HG02981 (cell line): ENCODE results near the gene TMIE.
"Not testable (repeated sequence)": the region's sequence is repeated elsewhere in the genome, so short reads cannot be mapped to it uniquely, and the experiment has no call there.

Source experiments
- ATAC-seq: cut with Tn5 transposase; IDR thresholded peaks from one replicate; pipeline ENCODE4 v1.9.1; 2021; ENCODE audit warnings: mild to moderate bottlenecking, moderate library complexity; ENCODE audit not compliant: unreplicated experiment

Gene TMIE

GRCh38 chr3:46682974-46683373 lies 18.2 kb upstream of the TMIE start:
- ATAC-seq = no peak

DNA sequence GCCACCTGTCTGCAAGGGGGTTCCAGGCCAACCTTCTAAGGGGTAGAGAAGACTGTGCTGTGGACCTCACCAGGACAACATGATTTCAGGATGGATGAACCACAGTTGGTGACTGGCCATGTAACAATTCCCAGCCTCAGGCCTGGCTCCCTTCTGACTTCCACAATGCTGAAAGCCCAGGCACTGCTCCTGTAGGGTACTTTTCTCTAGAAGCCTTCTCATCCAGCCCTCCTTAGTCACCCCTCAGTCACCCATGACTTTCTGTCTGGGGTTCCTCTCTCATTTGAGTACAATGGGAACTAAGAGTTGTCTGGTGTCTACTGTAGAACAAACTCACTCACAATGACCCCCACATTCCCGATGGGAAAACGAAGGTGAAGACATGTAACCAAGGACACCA lies 16.3 kb upstream of the TMIE start:
- ATAC-seq = no peak

DNA sequence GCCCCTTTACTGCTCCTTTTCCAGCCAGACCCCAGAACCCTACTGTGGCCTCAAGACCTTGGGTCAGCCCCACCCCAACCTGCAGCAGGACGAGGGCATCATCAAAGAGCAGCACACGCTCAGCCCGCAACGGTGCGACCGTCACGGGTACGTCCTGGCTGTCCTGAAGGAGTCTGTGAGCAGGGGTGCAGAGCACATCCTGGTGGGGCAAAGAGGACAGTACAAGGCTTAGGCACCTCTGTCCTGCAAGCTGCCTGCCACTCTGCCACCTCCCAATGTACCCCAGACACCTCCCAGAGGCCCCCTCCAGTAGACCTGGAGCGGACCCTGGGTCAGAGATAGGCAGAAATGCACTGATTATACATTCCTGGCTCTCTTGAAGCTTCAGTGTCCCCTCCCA lies 15.7 kb upstream of the TMIE start:
- no peak for ATAC-seq

DNA sequence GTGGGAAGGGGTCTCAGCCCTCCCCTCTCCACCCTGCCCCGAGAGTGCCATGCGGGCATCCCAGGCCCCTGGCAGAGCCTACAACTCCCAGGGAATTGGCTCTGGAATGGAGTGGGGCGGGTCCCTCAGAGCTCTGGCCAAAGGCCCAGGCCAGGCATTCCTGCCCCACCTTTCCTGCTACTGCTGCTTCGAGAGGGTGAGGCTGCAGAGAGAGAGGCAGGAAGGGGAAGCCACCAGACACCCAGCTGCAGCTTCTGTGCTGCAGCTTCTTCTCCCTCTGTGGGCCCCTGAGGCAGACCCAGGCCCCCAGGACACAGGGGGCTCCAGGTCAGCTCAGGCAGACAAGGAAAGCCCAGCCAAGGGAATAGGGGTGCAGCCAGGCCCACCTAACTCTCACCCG lies 10.4 kb upstream of the TMIE start:
- no peak for ATAC-seq

DNA sequence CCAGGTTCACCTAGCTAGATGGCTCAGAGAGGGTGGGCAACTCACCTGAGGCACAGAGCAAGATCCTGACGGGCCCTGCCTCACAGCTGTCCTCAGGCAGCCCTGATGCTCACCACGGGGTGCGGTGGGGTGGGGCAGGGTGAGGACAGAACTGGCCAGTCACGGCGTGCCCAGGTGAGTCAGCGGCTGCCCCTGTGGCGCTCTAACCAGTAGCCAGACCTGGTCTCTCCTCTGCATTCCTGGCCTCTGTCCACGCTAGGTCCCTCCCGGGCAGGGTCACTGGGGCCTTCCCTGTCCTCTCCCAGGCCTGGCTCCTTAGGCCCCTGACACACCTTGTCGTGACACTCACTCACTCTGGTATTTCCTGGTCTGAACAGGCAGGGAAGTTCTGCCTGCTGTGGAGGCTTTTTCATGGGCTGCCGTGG lies 8.6 kb upstream of the TMIE start:
- no peak for ATAC-seq

DNA sequence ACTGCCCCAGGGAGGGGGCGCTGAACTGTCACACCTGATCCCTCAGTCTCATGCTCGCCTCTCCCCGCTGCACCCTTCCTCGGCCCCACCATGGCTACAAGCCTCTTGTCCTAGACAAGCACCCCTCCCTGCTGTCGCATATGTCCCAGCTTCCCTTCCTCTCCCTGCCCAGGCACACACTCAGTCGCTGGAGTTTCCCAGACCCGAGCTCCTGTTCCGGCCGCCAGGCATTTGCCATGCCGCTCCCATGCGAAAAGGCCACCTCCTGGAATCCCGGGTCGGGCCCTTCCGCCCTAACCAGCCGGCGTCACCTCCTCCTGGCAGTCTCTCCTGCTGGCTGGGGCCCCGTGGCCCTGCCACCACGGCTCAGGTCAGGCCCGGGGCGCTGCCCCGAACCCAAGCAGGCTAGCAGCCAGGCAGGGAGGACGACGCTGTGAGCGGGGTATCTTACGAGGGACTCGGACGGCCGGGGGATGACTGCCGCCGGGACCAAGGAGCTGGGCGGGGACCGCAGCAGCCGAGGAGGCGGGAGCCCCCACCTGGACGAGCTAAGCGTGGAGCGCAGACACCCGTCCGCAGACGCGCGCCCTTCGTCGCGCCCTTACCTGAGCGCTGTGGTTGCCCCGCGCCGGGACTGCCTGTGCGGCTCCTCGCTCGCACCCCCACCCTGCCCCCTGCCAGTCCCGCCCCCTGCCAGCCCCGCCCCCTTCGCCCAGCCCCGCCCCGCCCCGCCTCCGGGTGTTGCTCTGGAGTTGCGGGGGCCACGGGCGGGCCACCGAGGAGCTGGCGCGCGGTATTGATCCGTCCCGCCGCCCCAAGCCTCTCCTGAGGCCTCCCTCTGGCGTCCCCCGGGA lies 7.9 kb upstream of the TMIE start, which contains the start of gene ALS2CL:
Gene ALS2CL, minus strand, starts transcription at position 642 of the 854 bp plus-strand sequence. CDS start 4,239 bp downstream, outside the sequence.
- ATAC-seq = no peak

DNA sequence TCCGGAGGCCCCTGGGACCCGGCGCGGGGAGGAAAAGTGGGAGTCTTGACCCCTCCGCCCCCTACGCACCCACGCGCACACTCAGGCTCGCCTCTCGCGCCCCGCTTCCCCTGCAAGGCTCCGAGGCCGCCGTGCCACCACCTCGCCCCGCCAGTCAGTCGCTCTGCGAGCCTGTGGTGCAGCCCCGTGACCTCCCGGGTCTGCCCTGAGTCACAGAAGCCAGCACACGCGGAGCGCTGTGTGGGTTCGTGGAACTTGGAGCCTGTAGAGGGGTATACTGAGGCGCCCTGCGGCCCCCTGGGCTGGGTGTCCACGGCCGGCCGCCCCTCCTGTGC lies 7.3 kb upstream of the TMIE start:
- ATAC-seq = no peak

GRCh38 chr3:46694520-46694919 lies 6.7 kb upstream of the TMIE start:
- ATAC-seq = no peak

GRCh38 chr3:46695177-46695961 lies 5.8 kb upstream of the TMIE start:
- no peak for ATAC-seq

GRCh38 chr3:46695962-46696894 lies 5.0 kb upstream of the TMIE start:
- ATAC-seq = no peak

DNA sequence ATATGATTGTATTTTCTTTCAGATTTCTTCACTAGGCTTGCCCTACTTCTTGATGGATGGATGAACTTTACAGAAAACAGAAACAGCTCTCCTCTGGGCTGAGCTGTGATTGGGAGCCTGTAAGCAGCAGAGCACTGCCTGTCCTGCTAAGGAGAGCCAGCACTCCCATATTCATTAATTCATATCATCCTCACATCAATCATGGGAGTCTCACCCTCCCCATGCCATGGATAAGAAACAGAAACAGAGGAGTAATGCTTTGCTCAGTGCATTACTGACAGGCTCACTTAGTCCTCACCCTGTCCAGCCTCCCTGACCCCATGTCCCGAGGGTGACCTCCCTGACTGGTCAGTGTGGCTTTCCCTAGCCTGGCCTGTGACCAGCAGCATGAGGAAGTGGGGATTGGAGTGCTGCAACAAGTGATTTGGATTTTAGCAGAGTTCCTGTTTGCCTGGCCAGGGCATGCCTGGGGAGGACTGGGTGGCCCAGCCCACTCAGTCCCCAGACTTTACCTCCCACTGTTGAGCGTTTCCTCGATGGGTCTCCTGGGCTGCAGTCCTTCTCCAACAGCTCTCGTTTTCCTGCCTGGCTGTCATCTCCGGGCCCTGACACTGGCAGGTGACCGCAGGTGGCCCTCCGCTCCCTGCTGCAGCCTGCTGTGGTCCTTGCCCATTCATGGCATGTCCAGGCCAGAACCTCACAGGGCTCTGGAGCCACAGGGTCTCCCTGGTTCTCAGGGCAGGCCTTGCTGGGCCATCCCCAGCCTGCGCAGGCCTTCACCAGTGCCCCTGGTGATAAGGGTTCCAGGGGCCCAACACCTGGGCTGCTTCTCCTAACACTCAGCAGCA lies 1.3 kb upstream of the TMIE start:
- ATAC-seq = no peak

DNA sequence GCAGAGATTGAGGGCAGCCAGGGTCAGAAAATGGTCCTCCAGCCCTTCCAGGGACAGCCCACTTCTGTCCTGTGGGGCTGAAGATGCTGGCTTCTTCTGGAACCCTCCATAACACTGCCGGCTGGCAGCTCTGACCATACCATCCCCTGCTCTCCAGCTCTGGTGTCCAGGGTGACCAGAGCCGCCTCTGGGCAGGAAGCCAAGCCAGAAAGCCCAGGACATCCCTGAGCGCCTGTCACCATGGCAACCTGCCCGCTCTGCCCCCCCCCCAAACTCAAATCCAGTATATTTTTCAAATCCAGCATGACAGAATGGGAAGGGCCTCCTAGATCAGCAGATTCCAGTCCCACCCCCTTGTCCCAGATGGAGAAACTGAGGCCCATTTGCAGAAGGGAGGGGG lies 420 bp upstream of the TMIE start:
- ATAC-seq = no peak

DNA sequence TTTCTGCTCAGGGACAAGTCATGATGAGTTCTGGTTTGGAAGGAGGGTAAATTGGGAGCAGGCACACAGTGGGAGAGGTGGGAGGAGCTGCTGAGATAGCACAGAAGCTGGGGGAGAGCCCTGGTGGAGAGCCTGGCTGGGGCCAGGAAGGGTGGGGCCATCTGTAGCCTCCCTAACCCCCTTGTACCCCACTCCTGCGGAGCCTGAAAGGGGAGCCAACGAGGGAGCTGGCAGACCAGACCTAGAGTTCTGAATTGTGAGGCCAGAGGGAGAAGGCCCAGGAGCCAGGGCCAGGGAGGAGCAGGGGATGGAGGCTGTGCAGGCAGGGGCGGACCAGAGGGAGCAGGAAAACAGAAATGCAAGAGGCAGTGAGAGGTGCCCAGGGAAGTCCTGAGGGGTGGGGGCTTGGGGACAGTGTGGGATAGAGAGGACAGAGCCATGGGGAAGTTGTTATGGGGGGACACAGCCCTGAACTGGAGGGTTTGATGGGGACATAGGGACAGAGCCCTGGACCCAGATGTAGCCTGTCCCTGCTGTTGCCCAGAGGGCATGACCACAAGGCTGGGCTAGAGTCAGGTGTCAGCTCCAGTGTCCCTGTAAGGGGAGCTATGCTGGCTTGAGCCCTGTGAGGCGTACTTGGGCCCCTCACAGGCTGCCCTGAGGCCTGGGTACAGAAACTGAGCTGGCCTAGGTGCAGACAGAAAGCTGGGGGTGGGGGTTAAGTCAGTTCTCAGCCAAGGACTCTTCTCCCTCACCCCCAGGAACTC lies 1.2 kb downstream of the TMIE start:
- ATAC-seq = no peak

DNA sequence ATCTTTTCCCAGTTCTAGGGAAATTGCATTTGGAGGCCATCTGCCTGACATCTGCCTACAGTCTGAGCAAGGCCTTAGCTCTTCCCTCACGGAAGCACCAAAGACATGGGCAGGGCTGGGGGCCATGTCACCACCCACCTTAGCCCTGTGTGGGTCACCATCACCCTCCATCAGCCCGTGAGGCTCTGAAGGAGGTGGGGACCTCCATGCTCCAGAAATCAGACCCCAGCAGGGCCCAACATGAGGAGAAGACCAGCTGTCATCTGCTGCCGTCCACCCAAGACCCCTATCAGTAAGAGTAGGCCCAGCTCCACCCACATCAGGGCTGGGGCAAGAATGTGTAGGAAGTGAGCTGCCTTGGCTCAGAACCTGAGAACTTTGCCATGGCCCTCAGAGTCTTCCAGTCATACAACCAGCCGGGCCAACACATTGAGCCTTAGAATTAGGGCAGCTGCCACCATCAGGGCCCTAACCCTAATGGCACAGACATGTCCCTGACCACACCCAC lies 1.9 kb downstream of the TMIE start:
- no peak for ATAC-seq

- ATAC-seq = not testable (repeated sequence)
These were observed 3.2 kb downstream of the TMIE start for GRCh38 chr3:46704346-46704745.

DNA sequence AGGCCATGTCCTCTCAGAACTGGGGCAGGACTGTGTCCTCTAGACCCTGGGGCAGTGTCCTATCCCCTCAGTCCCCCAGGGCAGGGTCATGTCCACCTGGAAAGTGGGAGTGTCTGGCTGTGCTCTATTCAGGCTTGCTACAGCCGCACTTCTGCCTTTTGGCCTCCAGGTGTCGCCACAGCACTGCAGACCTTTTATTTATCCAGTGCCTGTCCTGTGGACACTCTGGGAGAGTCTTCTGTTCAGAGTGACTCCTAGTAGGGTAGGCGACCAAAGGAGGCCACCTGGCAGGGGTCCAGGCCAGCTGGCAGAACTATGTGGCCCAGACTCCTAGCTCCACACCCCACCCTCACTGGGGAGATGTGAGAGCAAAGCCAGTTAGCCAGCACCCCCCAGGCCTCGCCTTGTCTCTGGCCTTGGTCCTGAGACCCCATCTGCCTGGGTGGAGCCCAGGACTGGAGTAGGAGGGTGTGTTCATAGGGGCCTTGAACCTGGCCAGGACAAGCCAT lies 3.9 kb downstream of the TMIE start:
- peak; percentile 59 for ATAC-seq

- no peak for ATAC-seq
These were observed 4.8 kb downstream of the TMIE start for GRCh38 chr3:46705751-46706552.
